CD8-positive, alpha-beta memory T cell (primary cell): ENCODE results near the gene POU2F1. TPM values are rescaled to one million over a fixed set of nuclear protein-coding genes. Genes with fewer than 3 reads are reported as not detected.

Source experiments
- CTCF ChIA-PET: fragments of 350-600 bp; sonication (Branson Sonifier 250); formaldehyde crosslinking; loops from one replicate; lab custom pipeline; 2021; ENCODE audit warnings: antibody characterized with exemption; lab: Charles Lee
- POLR2A ChIA-PET: fragments of 350-600 bp; sonication (Branson Sonifier 250); formaldehyde crosslinking; loops from one replicate; lab custom pipeline; 2021; ENCODE audit warnings: antibody characterized with exemption; lab: Charles Lee
- DNase-seq, 5 donors: peaks; one replicate each; pipeline versions ENCODE4 v3.0.0 to v3.0.0-alpha.2; 2020 to 2022; ENCODE audit warnings: mixed read lengths in 1 of 5
- H3K27ac ChIP-seq: one replicate; pipeline ENCODE4 v1.7.0; 2013; ENCODE audit warnings: low read depth, mild to moderate bottlenecking, low read length, moderate library complexity
- H3K27me3 ChIP-seq: 2 replicates; pipeline ENCODE4 v1.7.0; 2013; ENCODE audit warnings: low read length, mild to moderate bottlenecking; ENCODE audit not compliant: insufficient read depth, poor library complexity, severe bottlenecking
- H3K36me3 ChIP-seq: 2 replicates; pipeline ENCODE4 v1.7.0; 2013; ENCODE audit warnings: mild to moderate bottlenecking, low read length, moderate library complexity; ENCODE audit not compliant: insufficient read depth
- H3K4me1 ChIP-seq: 2 replicates; pipeline ENCODE4 v1.7.0; 2013; ENCODE audit warnings: mild to moderate bottlenecking, low read length, moderate library complexity; ENCODE audit not compliant: insufficient read depth
- H3K4me3 ChIP-seq: 2 replicates; pipeline ENCODE4 v1.7.0; 2013; ENCODE audit warnings: mild to moderate bottlenecking, low read length
- H3K9me3 ChIP-seq: 2 replicates; pipeline ENCODE4 v1.7.0; 2013; ENCODE audit warnings: mild to moderate bottlenecking, low read length
- H3K27ac Mint-ChIP-seq, 8 donors: one replicate each; pipeline ENCODE4 v1.8.0; 2020 to 2021; ENCODE audit warnings: mixed read lengths in 8 of 8, mild to moderate bottlenecking in 6 of 8, inconsistent platforms in 3 of 8, moderate library complexity in 3 of 8
- H3K27me3 Mint-ChIP-seq, 2 donors: one replicate each; pipeline ENCODE4 v1.8.0; 2020 to 2021; ENCODE audit warnings: mixed read lengths in 2 of 2, mild to moderate bottlenecking in 1 of 2, moderate library complexity in 1 of 2
- H3K36me3 Mint-ChIP-seq, 3 donors: one replicate each; pipeline ENCODE4 v1.8.0; 2020 to 2021; ENCODE audit warnings: mixed read lengths in 3 of 3, inconsistent platforms in 1 of 3, mild to moderate bottlenecking in 1 of 3
- H3K4me1 Mint-ChIP-seq, 3 donors: one replicate each; pipeline ENCODE4 v1.8.0; 2020 to 2021; ENCODE audit warnings: mixed read lengths in 3 of 3, inconsistent platforms in 1 of 3, mild to moderate bottlenecking in 1 of 3
- H3K4me3 Mint-ChIP-seq, 7 donors: one replicate each; pipeline ENCODE4 v1.8.0; 2020 to 2021; ENCODE audit warnings: mixed read lengths in 7 of 7, mild to moderate bottlenecking in 6 of 7, moderate library complexity in 4 of 7, inconsistent platforms in 2 of 7
- H3K9me3 Mint-ChIP-seq, 5 donors: one replicate each; pipeline ENCODE4 v1.8.0; 2020 to 2022; ENCODE audit warnings: mixed read lengths in 5 of 5, mild to moderate bottlenecking in 3 of 5, moderate library complexity in 2 of 5, inconsistent platforms in 1 of 5
- polyA plus RNA-seq: library from polyadenylated mRNA; unstranded; fragments of 300-500 nt; fragmentation: Illumina TruSeq; gene quantifications from one replicate; pipeline ENCODE4 v1.2.3, GENCODE V29; 2021
- total RNA-seq, 2 experiments: library from RNA; stranded (reverse); gene quantifications; one replicate each; pipeline ENCODE4 v1.2.3, GENCODE V29; 2021

Gene POU2F1
- total and polyA plus RNA-seq, 3 experiments from 2014 or later, result 11.8 to 13.5 (median 12.3) TPM

- Histone ChIP-seq H3K27me3 (no peaks in the 10 kb centered on the region), H3K27ac (no peak overlapping the region), H3K4me1 (no peaks in the 10 kb centered on the region), H3K36me3 (no peaks in the 10 kb centered on the region), H3K9me3 (no peaks in the 10 kb centered on the region), H3K4me3 (no peak overlapping the region)
- Mint-ChIP-seq H3K36me3 (peaks cover 0 to 6% (median 2%) of the 10 kb centered on the region in 3 donors), H3K4me1 (peaks cover 18 to 26% (median 18%) of the 10 kb centered on the region in 3 donors), H3K27me3 (no peaks in the 10 kb centered on the region), H3K27ac (peak overlapping the region in 1 of 8 donors; percentile 27), H3K9me3 (no peaks in the 10 kb centered on the region), H3K4me3 (no peak overlapping the region)
- POLR2A ChIA-PET, result no interaction called here
- CTCF ChIA-PET, result interaction anchor here (1.3 kb wide), 1 partner anchor 8 kb away, joined by 3 read pairs; no protein-coding TSS in a partner anchor
- DNase-seq, result no peak
Observed at GRCh38 chr1:167294528-167294927, 73.8 kb downstream of the POU2F1 start.

- CTCF ChIA-PET, result no interaction called here
- peak overlapping the region in 2 of 8 donors; percentile 57 to 66 for H3K27ac Mint-ChIP-seq
Observed at GRCh38 chr1:167297222-167298214, 76.8 kb downstream of the POU2F1 start.

GRCh38 chr1:167298325-167298724 is 77.6 kb downstream of the POU2F1 start:
- CTCF ChIA-PET, result no interaction called here
- H3K4me1 Mint-ChIP-seq, result peaks cover 22 to 27% (median 24%) of the 10 kb centered on the region in 3 donors
- Histone ChIP-seq H3K4me3 (no peak overlapping the region), H3K4me1 (no peaks in the 10 kb centered on the region), H3K9me3 (no peaks in the 10 kb centered on the region), H3K27ac (no peak overlapping the region), H3K36me3 (no peaks in the 10 kb centered on the region), H3K27me3 (no peaks in the 10 kb centered on the region)
- H3K27ac Mint-ChIP-seq, result no peak overlapping the region
- H3K9me3 Mint-ChIP-seq, result no peaks in the 10 kb centered on the region
- peaks cover 0 to 4% (median 0%) of the 10 kb centered on the region in 3 donors for H3K36me3 Mint-ChIP-seq
- H3K27me3 Mint-ChIP-seq, result no peaks in the 10 kb centered on the region
- no peak for DNase-seq
- POLR2A ChIA-PET, result no interaction called here
- H3K4me3 Mint-ChIP-seq, result no peak overlapping the region

More at GRCh38 chr1:167297222-167298214, 76.8 kb downstream of the POU2F1 start:
- no peaks in the 10 kb centered on the region for H3K27me3 ChIP-seq
- H3K27me3 Mint-ChIP-seq, result no peaks in the 10 kb centered on the region
- H3K36me3 ChIP-seq, result no peaks in the 10 kb centered on the region
- H3K4me1 ChIP-seq, result no peaks in the 10 kb centered on the region
- no peak overlapping the region for H3K4me3 ChIP-seq
- no peak for DNase-seq
- no peaks in the 10 kb centered on the region for H3K9me3 Mint-ChIP-seq
- POLR2A ChIA-PET, result no interaction called here
- no peaks in the 10 kb centered on the region for H3K9me3 ChIP-seq
- peaks cover 0 to 6% (median 4%) of the 10 kb centered on the region in 3 donors for H3K36me3 Mint-ChIP-seq
- peak overlapping the region in 1 of 7 donors; percentile 74 for H3K4me3 Mint-ChIP-seq
- H3K4me1 Mint-ChIP-seq, result peaks cover 21 to 30% (median 23%) of the 10 kb centered on the region in 3 donors
- H3K27ac ChIP-seq, result no peak overlapping the region

GRCh38 chr1:167301355-167301754 is 80.7 kb downstream of the POU2F1 start:
- no peaks in the 10 kb centered on the region for H3K9me3 ChIP-seq
- no peak overlapping the region for H3K27ac ChIP-seq
- no peaks in the 10 kb centered on the region for H3K27me3 ChIP-seq
- Mint-ChIP-seq H3K36me3 (peaks cover 0 to 4% (median 0%) of the 10 kb centered on the region in 3 donors), H3K4me1 (peaks cover 18 to 30% (median 22%) of the 10 kb centered on the region in 3 donors), H3K9me3 (no peaks in the 10 kb centered on the region), H3K27me3 (no peaks in the 10 kb centered on the region), H3K4me3 (no peak overlapping the region), H3K27ac (peak overlapping the region in 1 of 8 donors; percentile 54)
- H3K4me1 ChIP-seq, result no peaks in the 10 kb centered on the region
- POLR2A ChIA-PET, result no interaction called here
- DNase-seq, result no peak
- no peak overlapping the region for H3K4me3 ChIP-seq
- CTCF ChIA-PET, result interaction anchor here (1.3 kb wide), 1 partner anchor 34 kb away, joined by 3 read pairs; no protein-coding TSS in a partner anchor
- no peaks in the 10 kb centered on the region for H3K36me3 ChIP-seq

- no peaks in the 10 kb centered on the region for H3K9me3 ChIP-seq
- CTCF ChIA-PET, result no interaction called here
- no peaks in the 10 kb centered on the region for H3K4me1 ChIP-seq
- no peak overlapping the region for H3K4me3 Mint-ChIP-seq
- no peak overlapping the region for H3K27ac Mint-ChIP-seq
- no peaks in the 10 kb centered on the region for H3K36me3 ChIP-seq
- no peak for DNase-seq
- H3K9me3 Mint-ChIP-seq, result no peaks in the 10 kb centered on the region
- peaks cover 0 to 8% (median 0%) of the 10 kb centered on the region in 3 donors for H3K36me3 Mint-ChIP-seq
- H3K4me3 ChIP-seq, result no peak overlapping the region
- POLR2A ChIA-PET, result no interaction called here
- H3K27me3 ChIP-seq, result no peaks in the 10 kb centered on the region
- no peaks in the 10 kb centered on the region for H3K27me3 Mint-ChIP-seq
- peaks cover 13 to 37% (median 21%) of the 10 kb centered on the region in 3 donors for H3K4me1 Mint-ChIP-seq
- H3K27ac ChIP-seq, result no peak overlapping the region
Observed at GRCh38 chr1:167304165-167304564, 83.5 kb downstream of the POU2F1 start.

- Mint-ChIP-seq H3K36me3 (peaks cover 0 to 4% (median 0%) of the 10 kb centered on the region in 3 donors), H3K4me3 (no peak overlapping the region), H3K27me3 (no peaks in the 10 kb centered on the region), H3K4me1 (peaks cover 9 to 29% (median 15%) of the 10 kb centered on the region in 3 donors), H3K9me3 (no peaks in the 10 kb centered on the region), H3K27ac (no peak overlapping the region)
- no peak for DNase-seq
- Histone ChIP-seq H3K36me3 (no peaks in the 10 kb centered on the region), H3K27ac (no peak overlapping the region), H3K4me1 (no peaks in the 10 kb centered on the region), H3K9me3 (no peaks in the 10 kb centered on the region), H3K27me3 (no peaks in the 10 kb centered on the region), H3K4me3 (no peak overlapping the region)
- POLR2A ChIA-PET, result no interaction called here
- CTCF ChIA-PET, result no interaction called here
Observed at GRCh38 chr1:167305059-167305705, 84.5 kb downstream of the POU2F1 start.

GRCh38 chr1:167305706-167306277 is 85.1 kb downstream of the POU2F1 start:
- Mint-ChIP-seq H3K27ac (no peak overlapping the region), H3K4me3 (no peak overlapping the region), H3K36me3 (peaks cover 0 to 4% (median 0%) of the 10 kb centered on the region in 3 donors), H3K27me3 (no peaks in the 10 kb centered on the region), H3K9me3 (no peaks in the 10 kb centered on the region), H3K4me1 (peaks cover 9 to 29% (median 15%) of the 10 kb centered on the region in 3 donors)
- no peaks in the 10 kb centered on the region for H3K27me3 ChIP-seq
- DNase-seq, result no peak
- H3K9me3 ChIP-seq, result no peaks in the 10 kb centered on the region
- H3K4me3 ChIP-seq, result no peak overlapping the region
- H3K36me3 ChIP-seq, result no peaks in the 10 kb centered on the region
- POLR2A ChIA-PET, result no interaction called here
- CTCF ChIA-PET, result no interaction called here
- H3K4me1 ChIP-seq, result no peaks in the 10 kb centered on the region
- H3K27ac ChIP-seq, result no peak overlapping the region
